Progenitor cell of endocrine pancreas (in vitro differentiated cells): ENCODE data around the gene HGFAC. TPM values are rescaled to one million over a fixed set of nuclear protein-coding genes. Genes with fewer than 3 reads are reported as not detected.

Experiments used
- DNase-seq: peaks from one replicate; pipeline ENCODE4 v3.0.0; 2021; ENCODE audit warnings: low spot score; ENCODE audit not compliant: unreplicated experiment
- H3K27ac Mint-ChIP-seq: 2 replicates; pipeline ENCODE4 v1.8.0; 2021; ENCODE audit warnings: mild to moderate bottlenecking, moderate library complexity, mixed read lengths
- H3K27me3 Mint-ChIP-seq: 2 replicates; pipeline ENCODE4 v1.8.0; 2021; ENCODE audit warnings: mixed read lengths
- H3K36me3 Mint-ChIP-seq: 2 replicates; pipeline ENCODE4 v1.8.0; 2022; ENCODE audit warnings: mixed read lengths; ENCODE audit not compliant: insufficient read depth
- H3K4me1 Mint-ChIP-seq: 2 replicates; pipeline ENCODE4 v1.8.0; 2021; ENCODE audit warnings: low read depth, mixed read lengths
- H3K4me3 Mint-ChIP-seq: 2 replicates; pipeline ENCODE4 v1.8.0; 2021; ENCODE audit warnings: low read depth, mild to moderate bottlenecking, moderate library complexity, mixed read lengths
- H3K9me3 Mint-ChIP-seq: 2 replicates; pipeline ENCODE4 v1.8.0; 2021; ENCODE audit warnings: low read depth, mixed read lengths
- CTCF ChIP-seq: fragments of 200-600 bp; sonication (generic); IDR thresholded peaks from one replicate; pipeline ENCODE4 v1.5.0; 2021; ENCODE audit warnings: antibody characterized with exemption, mild to moderate bottlenecking; ENCODE audit not compliant: unreplicated experiment
- total RNA-seq: library from RNA; stranded (reverse); gene quantifications from 2 replicates; pipeline ENCODE4 v1.2.1, GENCODE V29; 2021

HGFAC gene
- total RNA-seq, 1 donor from 2014 or later, result 7.5 TPM

- Mint-ChIP-seq H3K4me3 (no peak overlapping the region), H3K4me1 (no peaks in the 10 kb centered on the region), H3K27ac (no peak overlapping the region), H3K9me3 (peaks cover 2% of the 10 kb centered on the region), H3K36me3 (no peaks in the 10 kb centered on the region), H3K27me3 (peaks cover 24% of the 10 kb centered on the region)
- no peak for TF ChIP-seq CTCF
- no peak for DNase-seq
Measured at GRCh38 chr4:3464911-3465697, 23.3 kb downstream of the HGFAC start.

GRCh38 chr4:3465698-3466671 lies 24.2 kb downstream of the HGFAC start:
- H3K27me3 Mint-ChIP-seq, result peaks cover 30% of the 10 kb centered on the region
- TF ChIP-seq CTCF, result peak; percentile 47
- no peaks in the 10 kb centered on the region for H3K9me3 Mint-ChIP-seq
- no peaks in the 10 kb centered on the region for H3K36me3 Mint-ChIP-seq
- H3K4me1 Mint-ChIP-seq, result no peaks in the 10 kb centered on the region
- no peak overlapping the region for H3K27ac Mint-ChIP-seq
- DNase-seq, result no peak
- no peak overlapping the region for H3K4me3 Mint-ChIP-seq

GRCh38 chr4:3466691-3467600 lies 25.2 kb downstream of the HGFAC start:
- H3K4me1 Mint-ChIP-seq, result no peaks in the 10 kb centered on the region
- no peaks in the 10 kb centered on the region for H3K36me3 Mint-ChIP-seq
- DNase-seq, result no peak
- peaks cover 38% of the 10 kb centered on the region for H3K27me3 Mint-ChIP-seq
- H3K4me3 Mint-ChIP-seq, result no peak overlapping the region
- no peak for TF ChIP-seq CTCF
- H3K9me3 Mint-ChIP-seq, result no peaks in the 10 kb centered on the region
- H3K27ac Mint-ChIP-seq, result no peak overlapping the region

GRCh38 chr4:3467601-3468031 lies 25.8 kb downstream of the HGFAC start:
- Mint-ChIP-seq H3K4me1 (no peaks in the 10 kb centered on the region), H3K4me3 (no peak overlapping the region), H3K36me3 (no peaks in the 10 kb centered on the region), H3K27ac (no peak overlapping the region), H3K9me3 (no peaks in the 10 kb centered on the region), H3K27me3 (peaks cover 41% of the 10 kb centered on the region)
- TF ChIP-seq CTCF, result no peak
- no peak for DNase-seq
